Astrocyte of the cerebellum (primary cell): ENCODE data around the gene TSTD1.

Experiments
- DNase-seq: peaks from one replicate; pipeline ENCODE4 v3.0.0-alpha.2; 2011; ENCODE audit warnings: low read depth
- H3K4me3 ChIP-seq: 2 replicates; pipeline ENCODE4 v1.5.1; 2011; ENCODE audit warnings: mild to moderate bottlenecking, low read depth, low read length, moderate library complexity
- CTCF ChIP-seq: IDR thresholded peaks from 2 replicates; pipeline ENCODE4 v1.5.1; 2012; ENCODE audit warnings: low read length, low read depth, moderate library complexity, mild to moderate bottlenecking; ENCODE audit errors: missing control alignments
- in situ Hi-C: cut with HindIII; loops from 2 replicates; pipeline ENCODE4 v1.10.0; 2017; ENCODE audit warnings: low sequenced_read_pairs

TSTD1 gene

DNA sequence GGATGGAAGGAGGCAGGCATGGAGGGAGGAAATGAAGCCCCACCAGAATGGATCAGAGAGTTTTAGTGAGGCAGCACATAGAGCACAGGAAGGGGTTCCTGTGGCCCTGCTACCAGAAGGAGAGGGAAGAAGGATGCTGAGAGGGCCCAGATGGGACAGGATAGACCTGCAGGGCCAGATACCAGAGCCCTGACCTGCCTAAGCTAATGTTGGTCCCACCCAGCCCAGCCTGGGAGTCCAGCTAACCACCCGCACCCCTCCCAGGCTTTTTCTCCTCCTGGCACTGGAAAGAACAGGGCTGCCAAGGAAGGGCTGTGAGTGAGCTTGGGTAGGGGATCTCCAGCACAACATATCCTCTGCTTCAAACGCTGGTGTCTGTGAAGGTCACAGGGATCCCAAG, 43.7 kb upstream of the TSTD1 start:
- no peak overlapping the region for H3K4me3 ChIP-seq
- no peak for TF ChIP-seq CTCF
- no peak for DNase-seq
- in situ Hi-C loops = no loop called here

- TF ChIP-seq CTCF = no peak
- no peak for DNase-seq
- no peak overlapping the region for H3K4me3 ChIP-seq
- in situ Hi-C loops = no loop called here
These were observed 42.8 kb upstream of the TSTD1 start for GRCh38 chr1:161081519-161081918.

DNA sequence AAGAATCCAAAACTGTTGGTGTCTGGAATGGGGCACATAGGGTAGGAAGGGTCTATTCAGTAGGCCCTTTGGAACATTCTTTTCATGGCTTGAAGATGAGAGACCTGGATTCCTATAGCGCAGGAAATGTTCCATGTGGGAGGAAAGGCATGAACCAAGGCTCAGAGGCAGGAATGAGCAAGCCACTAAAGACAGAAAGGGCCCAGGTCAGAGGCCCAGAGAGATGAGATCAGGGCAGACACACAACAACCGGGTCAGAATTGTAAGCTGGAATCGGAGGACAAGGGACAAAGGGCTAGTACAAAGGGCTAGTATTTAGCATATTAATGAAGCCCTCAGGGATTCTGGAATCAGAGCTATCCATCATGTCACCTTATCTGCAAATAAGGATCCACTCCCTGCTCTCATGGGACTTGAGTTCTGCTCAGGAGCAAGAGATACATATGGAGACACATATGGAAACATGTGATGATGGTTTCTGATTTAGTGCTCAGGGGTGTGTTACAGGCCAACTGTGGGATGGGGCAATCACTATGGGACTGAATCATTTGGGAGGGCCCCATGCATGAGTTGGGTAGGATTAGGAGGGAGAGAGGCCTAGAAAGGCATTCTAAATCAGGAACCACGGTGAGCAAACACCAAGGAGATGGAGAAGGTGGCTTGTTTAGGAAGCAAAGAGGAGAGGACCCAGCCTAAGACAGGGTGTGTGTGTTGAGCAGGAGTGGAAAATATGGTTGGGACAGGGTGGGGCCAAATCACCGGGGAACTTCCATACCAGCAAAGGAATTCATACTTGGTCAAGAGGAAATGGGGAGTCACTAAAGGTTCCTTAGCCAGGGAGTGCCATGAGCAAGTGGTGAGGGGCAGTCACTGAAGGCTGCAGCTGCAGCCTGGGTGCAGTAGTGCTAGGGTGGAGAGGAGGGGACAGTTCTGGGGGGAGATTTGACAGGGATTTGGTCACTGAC, 42.0 kb upstream of the TSTD1 start:
- DNase-seq = no peak
- in situ Hi-C loops = no loop called here
- no peak overlapping the region for H3K4me3 ChIP-seq
- TF ChIP-seq CTCF = no peak

DNA sequence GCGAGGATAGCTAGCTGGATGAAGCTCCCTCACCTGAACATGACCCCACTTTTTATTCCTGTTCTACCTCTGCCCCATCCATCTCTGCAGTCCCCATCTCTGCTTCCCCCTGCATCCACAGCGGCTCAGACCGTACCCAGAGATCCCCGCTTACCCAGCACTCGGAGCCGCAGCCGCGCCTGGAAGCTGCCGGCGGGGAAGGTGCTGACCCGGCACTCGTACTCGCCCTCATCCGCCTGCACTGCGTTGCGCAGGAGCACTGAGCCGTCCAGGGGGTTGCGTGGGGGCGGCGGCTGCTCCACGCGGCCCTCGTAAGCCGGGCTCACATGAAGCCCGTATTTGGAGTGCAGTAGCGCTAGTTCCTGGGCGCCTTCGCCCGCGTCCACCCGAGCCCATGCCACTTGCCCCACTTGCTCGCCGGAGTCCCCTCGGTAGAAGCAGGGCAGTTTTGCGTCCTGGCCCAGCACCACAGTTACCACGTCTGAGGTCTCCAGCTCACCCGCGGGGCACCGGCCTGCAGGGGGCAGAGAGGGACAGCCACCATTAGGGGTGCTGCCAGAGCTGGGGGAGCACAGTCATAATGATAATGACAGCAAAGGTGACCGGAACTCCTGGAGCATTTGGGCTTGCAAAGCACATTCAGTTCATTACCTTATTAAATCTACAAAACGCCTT, 40.8 kb upstream of the TSTD1 start:
- in situ Hi-C loops = no loop called here
- H3K4me3 ChIP-seq = no peak overlapping the region
- TF ChIP-seq CTCF = no peak
- DNase-seq = no peak

DNA sequence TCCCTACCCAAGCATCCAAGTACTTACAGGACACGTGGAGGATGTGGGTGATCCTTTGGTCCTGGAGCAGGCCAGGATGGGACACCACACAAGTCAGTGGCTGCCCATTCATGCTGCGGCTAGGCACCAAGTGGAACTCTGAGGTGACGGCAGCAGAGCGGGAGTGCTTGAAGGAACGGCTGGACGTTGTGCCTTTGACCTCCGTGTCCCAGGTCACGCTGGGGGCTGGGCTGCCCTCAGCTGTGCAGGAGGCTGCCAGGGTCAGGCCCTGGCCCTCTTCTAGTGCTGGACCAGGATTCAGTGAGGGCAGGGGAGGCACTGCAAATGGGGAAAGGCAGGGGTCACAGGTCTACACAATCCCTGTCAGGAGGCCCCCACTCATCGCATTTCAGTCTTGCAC, 38.7 kb upstream of the TSTD1 start:
- DNase-seq = no peak
- in situ Hi-C loops = no loop called here
- no peak for TF ChIP-seq CTCF
- no peak overlapping the region for H3K4me3 ChIP-seq

GRCh38 chr1:161076410-161076809, 37.6 kb upstream of the TSTD1 start:
- in situ Hi-C loops = no loop called here
- no peak for DNase-seq
- no peak for TF ChIP-seq CTCF

More at GRCh38 chr1:161076410-161076809, 37.6 kb upstream of the TSTD1 start:
- H3K4me3 ChIP-seq = no peak overlapping the region
